ENCODE results near the gene SMAD3.

Gene SMAD3

DNA sequence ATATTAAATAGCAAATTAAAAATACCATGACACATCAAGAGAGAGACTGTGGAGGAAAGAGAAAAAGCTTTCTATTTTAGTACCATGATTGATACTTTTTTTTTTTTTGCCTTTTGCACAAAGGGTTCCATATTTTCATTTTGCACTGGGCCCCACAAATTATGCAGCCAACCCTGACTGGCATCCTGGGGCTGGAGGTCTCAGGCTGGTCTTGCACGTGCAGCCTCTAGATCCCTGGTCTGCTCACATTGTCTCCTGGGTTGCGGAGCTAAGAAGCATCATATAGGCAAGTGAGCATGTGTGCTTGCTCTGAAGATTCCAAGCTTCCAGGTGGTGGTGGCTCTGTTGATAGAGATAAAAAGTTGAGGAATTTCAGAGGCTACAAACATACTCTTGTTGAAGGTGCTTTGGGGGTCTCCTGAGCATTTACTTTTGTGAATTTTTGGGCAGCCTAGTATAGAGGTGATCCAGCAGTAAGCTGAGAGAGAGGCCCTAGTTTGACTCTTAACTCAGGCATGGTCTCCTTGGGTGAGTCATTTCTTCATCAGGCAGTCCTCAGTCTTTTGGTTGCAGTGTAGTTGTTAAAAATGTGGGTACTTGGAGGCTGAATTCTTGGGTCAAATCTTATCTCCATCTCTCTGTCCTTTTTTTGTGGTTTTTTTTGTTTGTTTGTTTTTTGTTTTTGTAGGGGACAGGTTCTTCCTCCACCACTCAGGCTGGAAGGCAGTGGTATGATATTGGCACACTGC is 31.3 kb downstream of the SMAD3 start:
- H3K36me3 ChIP-seq (ENCODE audit: control insufficient read depth in 1 of 2, insufficient read depth in 2 of 2, low read length in 2 of 2), result peaks cover 3 to 7% of the 10 kb centered on the region in 2 donors
- peaks cover 0 to 23% of the 10 kb centered on the region in 2 donors for H3K4me1 ChIP-seq (ENCODE audit: control insufficient read depth in 1 of 2, insufficient read depth in 2 of 2, low read length in 2 of 2)
- H3K9me3 ChIP-seq (ENCODE audit: control insufficient read depth in 1 of 2, low read length in 2 of 2), result no peaks in the 10 kb centered on the region
- H3K4me3 ChIP-seq (ENCODE audit: low read depth in 1 of 2, low read length in 2 of 2), result no peak overlapping the region
- no peaks in the 10 kb centered on the region for H3K27me3 ChIP-seq (ENCODE audit: low read depth, low read length)
- no peak overlapping the region for H3K27ac ChIP-seq (ENCODE audit: low read length)

DNA sequence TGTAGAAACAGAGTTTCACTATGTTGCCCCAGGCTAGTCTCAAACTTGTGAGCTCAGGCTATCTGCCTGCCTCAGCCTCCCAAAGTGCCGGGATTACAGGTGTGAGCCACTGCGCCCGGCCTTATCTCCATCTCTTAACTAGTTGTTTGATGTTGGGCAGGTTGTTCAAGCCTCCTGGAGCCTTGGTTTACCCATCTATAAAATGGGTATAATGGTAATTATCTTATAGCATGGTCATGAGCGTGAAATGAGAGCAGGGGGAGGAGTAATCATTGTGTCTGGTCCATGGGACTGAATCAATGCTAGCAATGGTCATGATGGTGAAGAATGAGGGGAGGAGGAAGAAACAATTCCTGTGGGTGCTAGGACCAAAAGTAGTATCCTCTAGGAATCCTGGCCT is 32.0 kb downstream of the SMAD3 start:
- Histone ChIP-seq H3K9me3 (ENCODE audit: control insufficient read depth in 1 of 2, low read length in 2 of 2) (no peaks in the 10 kb centered on the region), H3K27me3 (ENCODE audit: low read depth, low read length) (no peaks in the 10 kb centered on the region), H3K36me3 (ENCODE audit: control insufficient read depth in 1 of 2, insufficient read depth in 2 of 2, low read length in 2 of 2) (peaks cover 3 to 7% of the 10 kb centered on the region in 2 donors), H3K4me1 (ENCODE audit: control insufficient read depth in 1 of 2, insufficient read depth in 2 of 2, low read length in 2 of 2) (peaks cover 0 to 16% of the 10 kb centered on the region in 2 donors), H3K4me3 (ENCODE audit: low read depth in 1 of 2, low read length in 2 of 2) (no peak overlapping the region), H3K27ac (ENCODE audit: low read length) (no peak overlapping the region)

DNA sequence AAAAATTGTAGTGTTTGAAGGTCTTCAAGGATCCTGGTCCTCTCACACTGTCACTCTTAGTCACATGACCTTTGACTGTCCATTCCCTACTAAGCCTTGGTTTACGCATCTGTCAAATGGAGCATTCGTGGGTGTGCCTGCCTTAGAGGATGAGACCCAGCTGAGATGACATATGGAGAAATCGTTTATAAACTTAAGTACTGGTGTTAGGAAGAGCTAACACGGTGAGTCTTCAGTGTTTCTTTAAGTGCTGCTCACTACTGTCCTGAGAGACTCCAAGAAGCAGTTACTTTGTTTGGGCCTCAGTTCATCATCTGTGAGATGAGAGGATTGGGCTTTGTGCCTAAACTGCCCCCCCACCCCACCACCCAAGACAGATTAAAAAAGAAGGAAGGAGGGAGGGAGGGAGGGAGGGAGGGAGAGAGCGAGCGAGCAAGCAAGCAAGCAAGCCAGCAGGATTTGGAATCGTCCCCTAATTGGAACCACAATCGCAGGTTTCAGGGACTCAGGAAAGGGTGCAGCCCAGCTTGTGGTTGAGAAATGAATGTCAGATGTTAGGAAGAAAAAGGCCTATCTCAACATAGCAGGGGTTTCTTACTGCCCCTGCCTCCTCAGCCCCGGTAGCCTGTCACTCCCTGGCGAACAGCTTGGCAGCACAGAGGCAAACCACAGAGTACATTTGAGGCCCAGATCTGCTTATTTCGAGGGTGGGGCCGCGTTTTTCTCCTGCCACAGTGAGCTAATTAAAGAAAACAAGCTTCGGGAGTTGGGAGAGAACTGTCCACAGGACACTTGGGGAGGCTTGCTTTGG is 32.7 kb downstream of the SMAD3 start:
- peak overlapping the region; percentile 29 for H3K27ac ChIP-seq (ENCODE audit: low read length)
- H3K36me3 ChIP-seq (ENCODE audit: control insufficient read depth in 1 of 2, insufficient read depth in 2 of 2, low read length in 2 of 2), result peaks cover 3 to 7% of the 10 kb centered on the region in 2 donors
- H3K9me3 ChIP-seq (ENCODE audit: control insufficient read depth in 1 of 2, low read length in 2 of 2), result no peaks in the 10 kb centered on the region
- no peaks in the 10 kb centered on the region for H3K27me3 ChIP-seq (ENCODE audit: low read depth, low read length)
- peaks cover 0 to 15% of the 10 kb centered on the region in 2 donors for H3K4me1 ChIP-seq (ENCODE audit: control insufficient read depth in 1 of 2, insufficient read depth in 2 of 2, low read length in 2 of 2)
- H3K4me3 ChIP-seq (ENCODE audit: low read depth in 1 of 2, low read length in 2 of 2), result no peak overlapping the region

DNA sequence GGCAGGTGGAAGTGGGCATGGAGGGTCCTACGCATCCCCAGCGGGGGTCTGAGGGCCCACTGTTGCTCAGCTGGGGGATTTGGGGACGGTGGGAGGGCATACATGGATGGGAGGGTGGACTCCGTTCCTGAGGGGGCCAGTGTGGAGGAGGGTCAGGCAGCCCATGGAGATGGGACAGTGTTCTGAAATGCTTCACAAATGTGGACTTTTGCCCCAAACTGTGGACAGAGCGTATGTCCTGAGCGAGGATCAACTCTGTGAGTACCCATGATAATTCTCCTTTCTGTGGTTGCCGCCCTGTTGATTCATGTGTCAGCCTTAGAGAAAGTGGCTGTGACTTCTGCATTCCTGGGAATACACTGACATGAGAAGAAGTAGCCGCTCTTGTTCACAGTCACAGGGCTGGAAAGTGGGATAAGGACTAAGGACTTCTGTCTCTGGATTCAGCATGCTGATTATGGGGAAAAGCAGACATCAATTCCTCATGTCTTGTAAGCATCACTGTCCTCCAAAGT is 33.4 kb downstream of the SMAD3 start:
- no peaks in the 10 kb centered on the region for H3K9me3 ChIP-seq (ENCODE audit: control insufficient read depth in 1 of 2, low read length in 2 of 2)
- no peak overlapping the region for H3K4me3 ChIP-seq (ENCODE audit: low read depth in 1 of 2, low read length in 2 of 2)
- H3K27me3 ChIP-seq (ENCODE audit: low read depth, low read length), result no peaks in the 10 kb centered on the region
- H3K4me1 ChIP-seq (ENCODE audit: control insufficient read depth in 1 of 2, insufficient read depth in 2 of 2, low read length in 2 of 2), result peaks cover 0 to 16% of the 10 kb centered on the region in 2 donors
- H3K27ac ChIP-seq (ENCODE audit: low read length), result peak overlapping the region; percentile 29
- peaks cover 3% of the 10 kb centered on the region in 2 donors for H3K36me3 ChIP-seq (ENCODE audit: control insufficient read depth in 1 of 2, insufficient read depth in 2 of 2, low read length in 2 of 2)

DNA sequence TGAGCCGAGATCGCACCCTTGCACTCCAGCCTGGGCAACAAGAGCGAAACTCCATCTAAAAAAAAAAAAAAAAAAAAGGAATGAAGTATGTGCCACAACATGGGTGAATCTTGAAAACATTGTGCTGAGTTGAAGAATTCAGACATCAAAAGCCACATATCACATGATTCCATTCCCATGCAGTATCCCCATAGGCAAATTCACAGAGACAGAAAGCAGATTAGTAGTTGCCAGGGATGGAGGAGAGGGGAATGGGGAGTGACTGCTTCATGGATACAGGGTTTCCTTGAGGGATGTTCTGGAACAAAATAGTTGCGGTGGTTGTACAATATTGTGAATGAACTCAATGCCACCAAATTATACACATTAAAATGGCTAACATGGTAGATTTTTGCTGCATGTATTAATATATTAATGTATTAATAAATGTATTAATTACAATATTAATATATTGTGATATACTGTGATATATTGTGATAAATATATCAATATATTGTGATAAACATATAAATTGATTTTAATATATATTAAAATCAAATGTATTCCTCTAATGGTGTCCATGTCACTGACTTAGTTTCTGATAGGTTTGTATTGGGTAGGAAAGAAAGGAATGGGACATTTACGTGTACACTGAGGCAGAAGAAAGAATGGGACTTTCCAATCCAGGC is 34.9 kb downstream of the SMAD3 start:
- Histone ChIP-seq H3K4me3 (ENCODE audit: low read depth in 1 of 2, low read length in 2 of 2) (no peak overlapping the region), H3K27me3 (ENCODE audit: low read depth, low read length) (no peaks in the 10 kb centered on the region), H3K4me1 (ENCODE audit: control insufficient read depth in 1 of 2, insufficient read depth in 2 of 2, low read length in 2 of 2) (peaks cover 13 to 29% of the 10 kb centered on the region in 2 donors), H3K27ac (ENCODE audit: low read length) (no peak overlapping the region), H3K9me3 (ENCODE audit: control insufficient read depth in 1 of 2, low read length in 2 of 2) (no peaks in the 10 kb centered on the region), H3K36me3 (ENCODE audit: control insufficient read depth in 1 of 2, insufficient read depth in 2 of 2, low read length in 2 of 2) (no peaks in the 10 kb centered on the region)

DNA sequence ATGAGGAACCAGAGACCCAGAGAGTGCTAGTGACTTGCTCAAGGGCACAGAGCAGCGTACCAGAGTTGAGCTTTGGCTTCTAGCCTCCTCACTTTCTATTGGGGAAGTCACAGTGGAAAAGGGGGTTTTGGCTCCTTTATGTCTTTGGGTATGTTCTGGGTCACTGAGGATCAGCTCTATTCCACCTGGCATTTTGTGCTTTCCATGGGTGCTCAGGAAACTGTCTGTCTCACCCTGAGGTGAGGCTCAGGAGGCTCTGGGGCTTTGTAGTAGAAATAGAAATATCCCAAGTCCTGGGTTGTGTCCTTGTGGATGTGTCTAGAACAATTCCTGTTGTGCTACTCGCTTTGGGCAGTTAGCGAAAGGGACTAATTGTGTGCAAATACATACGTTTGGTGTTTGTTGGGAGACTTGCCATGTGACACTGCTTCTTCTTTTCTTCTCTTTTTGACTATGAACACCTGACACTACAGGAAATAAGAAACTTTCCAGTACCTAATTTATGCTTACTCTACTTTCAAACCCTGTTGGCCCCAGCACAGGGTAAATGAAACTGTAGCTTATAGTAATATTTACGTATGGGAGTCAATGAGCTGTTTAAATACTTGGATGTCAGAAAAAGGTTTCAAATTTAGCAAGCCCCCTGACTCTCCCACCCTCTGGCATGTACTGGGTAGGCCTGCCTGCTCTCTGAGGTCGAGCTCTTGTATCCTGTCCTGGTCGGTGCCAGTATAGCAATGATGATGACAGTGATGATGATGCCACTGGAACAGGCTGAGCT is 35.6 kb downstream of the SMAD3 start:
- H3K36me3 ChIP-seq (ENCODE audit: control insufficient read depth in 1 of 2, insufficient read depth in 2 of 2, low read length in 2 of 2), result no peaks in the 10 kb centered on the region
- H3K9me3 ChIP-seq (ENCODE audit: control insufficient read depth in 1 of 2, low read length in 2 of 2), result no peaks in the 10 kb centered on the region
- no peaks in the 10 kb centered on the region for H3K27me3 ChIP-seq (ENCODE audit: low read depth, low read length)
- H3K4me1 ChIP-seq (ENCODE audit: control insufficient read depth in 1 of 2, insufficient read depth in 2 of 2, low read length in 2 of 2), result peaks cover 21 to 35% of the 10 kb centered on the region in 2 donors
- no peak overlapping the region for H3K4me3 ChIP-seq (ENCODE audit: low read depth in 1 of 2, low read length in 2 of 2)
- peak overlapping the region; percentile 4 for H3K27ac ChIP-seq (ENCODE audit: low read length)

DNA sequence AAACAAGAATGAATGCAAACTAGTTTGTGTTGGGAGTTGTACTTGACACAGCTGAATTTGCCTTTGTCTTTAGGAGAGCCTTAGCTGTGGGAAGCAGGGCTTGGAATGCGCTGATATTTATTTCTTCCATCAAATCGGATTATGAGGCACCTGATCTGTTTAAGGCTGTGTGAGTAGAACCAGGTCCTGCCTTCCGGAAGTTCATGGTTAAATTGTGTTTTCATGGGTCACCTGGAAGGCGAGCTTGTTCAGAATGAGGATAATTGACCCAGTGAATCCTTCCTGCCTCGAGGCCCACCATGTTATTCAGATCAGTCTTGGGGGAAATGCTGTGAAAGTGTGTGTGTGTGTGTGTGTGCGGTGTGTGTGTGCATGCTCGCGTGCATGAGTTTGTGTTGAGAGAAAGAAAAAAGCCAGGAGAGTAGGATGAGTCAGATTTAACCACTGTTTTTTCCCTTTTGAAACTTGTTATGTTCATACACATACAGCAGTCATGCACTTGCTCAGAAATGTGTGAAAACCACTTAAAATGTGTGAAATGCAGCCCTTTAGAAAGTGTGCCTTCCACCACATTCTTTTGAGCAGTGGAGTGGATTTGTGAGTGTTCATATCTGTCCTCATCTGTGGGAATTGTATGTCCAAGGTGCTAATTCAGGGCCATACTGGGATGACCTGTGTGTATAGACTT is 36.7 kb downstream of the SMAD3 start:
- H3K36me3 ChIP-seq (ENCODE audit: control insufficient read depth in 1 of 2, insufficient read depth in 2 of 2, low read length in 2 of 2), result no peaks in the 10 kb centered on the region
- H3K4me1 ChIP-seq (ENCODE audit: control insufficient read depth in 1 of 2, insufficient read depth in 2 of 2, low read length in 2 of 2), result peaks cover 29 to 45% of the 10 kb centered on the region in 2 donors
- H3K9me3 ChIP-seq (ENCODE audit: control insufficient read depth in 1 of 2, low read length in 2 of 2), result no peaks in the 10 kb centered on the region
- H3K4me3 ChIP-seq (ENCODE audit: low read depth in 1 of 2, low read length in 2 of 2), result no peak overlapping the region
- H3K27me3 ChIP-seq (ENCODE audit: low read depth, low read length), result no peaks in the 10 kb centered on the region
- peak overlapping the region; percentile 4 for H3K27ac ChIP-seq (ENCODE audit: low read length)

DNA sequence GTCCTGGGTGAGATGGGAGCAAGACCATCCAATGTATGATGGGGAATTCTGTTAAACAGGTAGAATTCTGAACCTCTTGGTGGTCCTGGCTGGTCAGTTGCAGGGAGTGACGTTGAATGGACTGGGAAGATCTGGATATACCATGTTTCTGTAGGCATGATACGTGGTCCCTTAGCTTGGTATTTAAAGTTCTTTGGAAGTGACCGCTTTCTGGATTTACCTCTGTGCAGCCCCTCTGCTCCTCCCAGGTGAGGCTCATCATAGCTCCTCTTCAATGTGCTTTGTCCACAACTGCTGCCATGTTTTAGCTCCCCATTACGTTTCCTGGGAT is 37.2 kb downstream of the SMAD3 start:
- peaks cover 31 to 50% of the 10 kb centered on the region in 2 donors for H3K4me1 ChIP-seq (ENCODE audit: control insufficient read depth in 1 of 2, insufficient read depth in 2 of 2, low read length in 2 of 2)
- H3K27ac ChIP-seq (ENCODE audit: low read length), result no peak overlapping the region
- H3K36me3 ChIP-seq (ENCODE audit: control insufficient read depth in 1 of 2, insufficient read depth in 2 of 2, low read length in 2 of 2), result no peaks in the 10 kb centered on the region
- no peaks in the 10 kb centered on the region for H3K27me3 ChIP-seq (ENCODE audit: low read depth, low read length)
- H3K9me3 ChIP-seq (ENCODE audit: control insufficient read depth in 1 of 2, low read length in 2 of 2), result no peaks in the 10 kb centered on the region
- H3K4me3 ChIP-seq (ENCODE audit: low read depth in 1 of 2, low read length in 2 of 2), result no peak overlapping the region

DNA sequence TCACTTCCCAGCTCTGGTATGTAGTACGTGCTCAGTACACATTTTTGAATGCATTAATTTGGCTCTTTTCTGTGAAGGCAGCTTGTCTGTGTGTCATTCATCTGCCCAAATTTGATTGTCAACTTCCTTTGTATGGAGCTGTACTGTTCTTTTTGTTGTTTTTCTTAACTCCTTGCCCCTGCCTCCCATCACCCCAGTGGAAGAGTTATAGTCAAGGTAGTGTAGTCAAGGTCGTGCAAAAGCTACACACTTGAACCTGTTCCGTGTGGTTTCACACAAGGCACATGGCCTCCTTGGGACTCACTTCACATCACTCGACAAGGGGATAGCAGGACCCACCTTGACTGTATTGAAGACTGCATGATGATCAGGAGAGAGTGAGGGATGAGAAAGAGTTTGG is 37.6 kb downstream of the SMAD3 start:
- Histone ChIP-seq H3K36me3 (ENCODE audit: control insufficient read depth in 1 of 2, insufficient read depth in 2 of 2, low read length in 2 of 2) (no peaks in the 10 kb centered on the region), H3K4me1 (ENCODE audit: control insufficient read depth in 1 of 2, insufficient read depth in 2 of 2, low read length in 2 of 2) (peaks cover 32 to 54% of the 10 kb centered on the region in 2 donors), H3K4me3 (ENCODE audit: low read depth in 1 of 2, low read length in 2 of 2) (no peak overlapping the region), H3K9me3 (ENCODE audit: control insufficient read depth in 1 of 2, low read length in 2 of 2) (no peaks in the 10 kb centered on the region), H3K27ac (ENCODE audit: low read length) (no peak overlapping the region), H3K27me3 (ENCODE audit: low read depth, low read length) (no peaks in the 10 kb centered on the region)

DNA sequence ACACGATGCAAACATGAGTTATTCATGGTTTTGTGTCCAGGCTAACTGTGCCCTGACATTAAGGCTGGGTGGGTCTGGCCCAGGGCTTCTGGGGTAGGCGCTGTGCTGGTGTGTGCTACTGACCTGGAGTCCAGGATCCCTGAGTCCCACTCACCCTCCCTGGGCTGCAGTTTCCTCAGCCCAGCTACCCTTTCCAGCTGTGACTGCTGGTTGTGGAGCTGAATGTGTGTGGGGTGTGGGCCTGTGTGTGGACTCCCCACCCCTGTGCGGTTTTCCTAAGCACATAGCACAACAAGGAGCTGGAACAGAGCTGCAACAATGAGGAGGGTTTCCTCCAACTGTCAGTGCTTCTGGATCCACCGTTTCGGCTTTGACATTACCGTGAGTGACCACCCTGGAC is 38.0 kb downstream of the SMAD3 start:
- no peaks in the 10 kb centered on the region for H3K36me3 ChIP-seq (ENCODE audit: control insufficient read depth in 1 of 2, insufficient read depth in 2 of 2, low read length in 2 of 2)
- no peak overlapping the region for H3K4me3 ChIP-seq (ENCODE audit: low read depth in 1 of 2, low read length in 2 of 2)
- H3K27ac ChIP-seq (ENCODE audit: low read length), result peak overlapping the region; percentile 88
- H3K9me3 ChIP-seq (ENCODE audit: control insufficient read depth in 1 of 2, low read length in 2 of 2), result no peaks in the 10 kb centered on the region
- peaks cover 32 to 56% of the 10 kb centered on the region in 2 donors for H3K4me1 ChIP-seq (ENCODE audit: control insufficient read depth in 1 of 2, insufficient read depth in 2 of 2, low read length in 2 of 2)
- no peaks in the 10 kb centered on the region for H3K27me3 ChIP-seq (ENCODE audit: low read depth, low read length)
